Right lobe of liver (tissue), 4 donors: ENCODE results near the gene C2orf92.

ENCODE experiments used
- POLR2A ChIP-seq: fragments of 450-650 bp; IDR thresholded peaks from one replicate; pipeline ENCODE4 v1.6.1; 2017; ENCODE audit warnings: antibody characterized with exemption, mild to moderate bottlenecking
- TF ChIP-seq, protein P1 (sequence below), 4 donors: fragments of 200-600 bp in 3 of 4; fragments of 450-650 bp in 1 of 4; IDR thresholded peaks; one replicate each; pipeline versions ENCODE4 v1.5.1 to v1.8.0; 2016 to 2022; ENCODE audit warnings: antibody characterized with exemption in 4 of 4, mild to moderate bottlenecking in 2 of 4
- donor health status: DM: no; HTN: no; CAD: no.
- donor health status: DM: no; HTN: no; CAD: no.
- donor health status: DM: no; HTN: yes; CAD: no.

DNA sequence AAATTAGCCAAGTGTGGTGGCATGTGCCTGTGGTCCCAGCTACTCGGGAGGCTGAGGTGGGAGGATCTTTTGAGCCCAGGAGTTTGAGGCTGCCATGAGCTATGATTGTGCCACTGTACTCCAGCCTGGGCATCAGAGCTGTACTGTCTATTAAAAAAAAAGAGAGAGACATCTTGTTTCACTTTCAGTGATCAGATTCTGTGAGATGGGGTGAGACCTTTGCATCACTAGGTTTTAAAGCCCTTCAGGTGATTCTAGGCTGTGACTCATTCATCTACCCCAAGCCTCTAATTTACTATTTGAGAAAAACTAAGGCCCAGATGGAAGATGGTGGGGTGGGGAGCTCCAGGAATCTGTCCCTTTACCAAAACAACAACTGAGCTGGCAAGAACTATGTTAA, 7.1 kb downstream of the C2orf92 start:
- TF ChIP-seq, protein P1, sequence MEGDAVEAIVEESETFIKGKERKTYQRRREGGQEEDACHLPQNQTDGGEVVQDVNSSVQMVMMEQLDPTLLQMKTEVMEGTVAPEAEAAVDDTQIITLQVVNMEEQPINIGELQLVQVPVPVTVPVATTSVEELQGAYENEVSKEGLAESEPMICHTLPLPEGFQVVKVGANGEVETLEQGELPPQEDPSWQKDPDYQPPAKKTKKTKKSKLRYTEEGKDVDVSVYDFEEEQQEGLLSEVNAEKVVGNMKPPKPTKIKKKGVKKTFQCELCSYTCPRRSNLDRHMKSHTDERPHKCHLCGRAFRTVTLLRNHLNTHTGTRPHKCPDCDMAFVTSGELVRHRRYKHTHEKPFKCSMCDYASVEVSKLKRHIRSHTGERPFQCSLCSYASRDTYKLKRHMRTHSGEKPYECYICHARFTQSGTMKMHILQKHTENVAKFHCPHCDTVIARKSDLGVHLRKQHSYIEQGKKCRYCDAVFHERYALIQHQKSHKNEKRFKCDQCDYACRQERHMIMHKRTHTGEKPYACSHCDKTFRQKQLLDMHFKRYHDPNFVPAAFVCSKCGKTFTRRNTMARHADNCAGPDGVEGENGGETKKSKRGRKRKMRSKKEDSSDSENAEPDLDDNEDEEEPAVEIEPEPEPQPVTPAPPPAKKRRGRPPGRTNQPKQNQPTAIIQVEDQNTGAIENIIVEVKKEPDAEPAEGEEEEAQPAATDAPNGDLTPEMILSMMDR (IDR thresholded peaks at IDR 0.05), result no peak
- no peak for TF ChIP-seq POLR2A
